SK-N-SH (cell line): Measurements from ENCODE around the gene THAP12.

Experiments used
- CTCF ChIP-seq: fragments of 200-600 bp; sonication (generic); IDR thresholded peaks from 2 replicates; pipeline ENCODE4 v1.6.1; 2017; ENCODE audit warnings: antibody characterized with exemption, mild to moderate bottlenecking, moderate library complexity
- EZH2phosphoT487 ChIP-seq: fragments of 200-600 bp; sonication (generic); IDR thresholded peaks from 2 replicates; pipeline ENCODE4 v1.6.1; 2017; ENCODE audit warnings: low read depth, mixed run types, mild to moderate bottlenecking, antibody characterized with exemption, moderate library complexity, borderline replicate concordance
- GABPA ChIP-seq: IDR thresholded peaks from 2 replicates; pipeline ENCODE4 v1.4.0; 2012; ENCODE audit warnings: low read depth, mild to moderate bottlenecking
- JUND ChIP-seq: IDR thresholded peaks from 2 replicates; pipeline ENCODE4 v1.4.0; 2012
- POLR2AphosphoS5 ChIP-seq: IDR thresholded peaks from 2 replicates; pipeline ENCODE4 v1.6.1; 2012; ENCODE audit warnings: low read depth, low read length
- RAD21 ChIP-seq: IDR thresholded peaks from 2 replicates; pipeline ENCODE4 v1.6.1; 2012; ENCODE audit warnings: mild to moderate bottlenecking, low read length
- RCOR1 ChIP-seq: fragments of 150-350 bp; IDR thresholded peaks from 2 replicates; pipeline ENCODE4 v1.6.1; 2017; ENCODE audit warnings: antibody characterized with exemption, low read length
- RFX5 ChIP-seq: IDR thresholded peaks from 2 replicates; pipeline ENCODE4 v1.6.1; 2012; ENCODE audit warnings: mild to moderate bottlenecking, improper control_type of control experiment, low read length
- TAF1 ChIP-seq: IDR thresholded peaks from 2 replicates; pipeline ENCODE4 v1.6.1; 2012; ENCODE audit warnings: low read depth, mild to moderate bottlenecking, low read length, moderate library complexity, borderline replicate concordance

- no peak for TF ChIP-seq CTCF
- TF ChIP-seq GABPA = no peak
- TF ChIP-seq RFX5 = no peak
- no peak for TF ChIP-seq EZH2phosphoT487
- no peak for TF ChIP-seq JUND
- no peak for TF ChIP-seq POLR2AphosphoS5
- no peak for TF ChIP-seq RCOR1
- no peak for TF ChIP-seq TAF1
- TF ChIP-seq RAD21 = no peak
These were observed 19.2 kb downstream of the THAP12 start for GRCh38 chr11:76361776-76362175.
